Measurements from ENCODE around the gene GLCCI1. TPM values are rescaled to one million over a fixed set of nuclear protein-coding genes. Genes with fewer than 3 reads are reported as not detected.

Gene GLCCI1
- total RNA-seq, 1 experiment from 2014 or later = 4.6 TPM

GRCh38 chr7:8068892-8069686, 100.5 kb downstream of the GLCCI1 start:
- DNase-seq (ENCODE audit: low read depth, low spot score) (no peak), ATAC-seq (no peak)
- Histone ChIP-seq H3K36me3 (ENCODE audit: control insufficient read depth in 1 of 2, insufficient read depth in 2 of 2, low read length in 2 of 2) (no peaks in the 10 kb centered on the region), H3K4me2 (ENCODE audit: low read length) (no peak overlapping the region), H4K20me1 (ENCODE audit: insufficient read depth) (no peaks in the 10 kb centered on the region), H3K4me3 (replicated peaks in 1 of 2; ENCODE audit: low read depth in 1 of 2, low read length in 2 of 2) (no peak overlapping the region), H3K27ac (ENCODE audit: low read depth, low read length) (no peak overlapping the region), H3K9me3 (ENCODE audit: control insufficient read depth in 1 of 2, insufficient read depth in 1 of 2, low read depth in 1 of 2, low read length in 2 of 2) (no peaks in the 10 kb centered on the region), H3K79me2 (ENCODE audit: insufficient read depth, low read length) (no peaks in the 10 kb centered on the region), H2AFZ (ENCODE audit: low read depth, low read length, poor library complexity, severe bottlenecking) (no peak overlapping the region), H3K27me3 (ENCODE audit: insufficient read depth, low read length) (no peaks in the 10 kb centered on the region), H3K9me2 (ENCODE audit: insufficient read depth) (no peaks in the 10 kb centered on the region), H3K4me1 (ENCODE audit: control insufficient read depth in 1 of 2, insufficient read depth in 2 of 2, low read length in 2 of 2) (peaks cover 0 to 10% of the 10 kb centered on the region in 2 experiments; a peak in 2 of 4 replicates), H3K9ac (ENCODE audit: low read length) (no peak overlapping the region)
- RAD21 ChIA-PET (ENCODE audit: low non-redundant PET in 1 of 2, low total read pairs in 2 of 2, uncharacterized antibody in 2 of 2, unreplicated experiment in 2 of 2) = no interaction called here
- no TSS peak for BruUV-seq (replicated peaks)
- intact Hi-C loops (cut with micrococcal nuclease) = no loop called here
- POLR2A ChIA-PET = no interaction called here
- TF ChIP-seq ZNF274 (IDR thresholded peaks at IDR 0.05; ENCODE audit: low read depth, low read length) (no peak), ZBTB33 (IDR thresholded peaks at IDR 0.05; ENCODE audit: extremely low read depth, insufficient replicate concordance, low read length) (no peak), POLR2AphosphoS5 (IDR thresholded peaks at IDR 0.05; ENCODE audit: low read depth, low read length) (no peak), EZH2phosphoT487 (IDR thresholded peaks at IDR 0.05; ENCODE audit: borderline replicate concordance) (no peak), YY1 (IDR thresholded peaks at IDR 0.05; ENCODE audit: extremely low read depth, insufficient replicate concordance, low read depth, low read length) (no peak), POLR2A (IDR thresholded peaks at IDR 0.05; ENCODE audit: borderline replicate concordance, extremely low read depth, insufficient read depth, insufficient read length) (no peak), MAX (IDR thresholded peaks at IDR 0.05) (no peak), ELF1 (IDR thresholded peaks at IDR 0.05; ENCODE audit: borderline replicate concordance, low read depth) (no peak), SIN3A (IDR thresholded peaks at IDR 0.05; ENCODE audit: low read depth) (no peak), CBX3 (IDR thresholded peaks at IDR 0.05; ENCODE audit: low read depth) (no peak), EZH2 (IDR thresholded peaks at IDR 0.05) (no peak)
- CTCF ChIA-PET = no interaction called here

All from HCT116 (cell line).